ENCODE measurements around the gene KCNH3. TPM values are rescaled to one million over a fixed set of nuclear protein-coding genes. Genes with fewer than 3 reads are reported as not detected.
"Not testable (repeated sequence)": the region's sequence is repeated elsewhere in the genome, so short reads cannot be mapped to it uniquely, and the experiment has no call there.

Gene KCNH3, protein sequence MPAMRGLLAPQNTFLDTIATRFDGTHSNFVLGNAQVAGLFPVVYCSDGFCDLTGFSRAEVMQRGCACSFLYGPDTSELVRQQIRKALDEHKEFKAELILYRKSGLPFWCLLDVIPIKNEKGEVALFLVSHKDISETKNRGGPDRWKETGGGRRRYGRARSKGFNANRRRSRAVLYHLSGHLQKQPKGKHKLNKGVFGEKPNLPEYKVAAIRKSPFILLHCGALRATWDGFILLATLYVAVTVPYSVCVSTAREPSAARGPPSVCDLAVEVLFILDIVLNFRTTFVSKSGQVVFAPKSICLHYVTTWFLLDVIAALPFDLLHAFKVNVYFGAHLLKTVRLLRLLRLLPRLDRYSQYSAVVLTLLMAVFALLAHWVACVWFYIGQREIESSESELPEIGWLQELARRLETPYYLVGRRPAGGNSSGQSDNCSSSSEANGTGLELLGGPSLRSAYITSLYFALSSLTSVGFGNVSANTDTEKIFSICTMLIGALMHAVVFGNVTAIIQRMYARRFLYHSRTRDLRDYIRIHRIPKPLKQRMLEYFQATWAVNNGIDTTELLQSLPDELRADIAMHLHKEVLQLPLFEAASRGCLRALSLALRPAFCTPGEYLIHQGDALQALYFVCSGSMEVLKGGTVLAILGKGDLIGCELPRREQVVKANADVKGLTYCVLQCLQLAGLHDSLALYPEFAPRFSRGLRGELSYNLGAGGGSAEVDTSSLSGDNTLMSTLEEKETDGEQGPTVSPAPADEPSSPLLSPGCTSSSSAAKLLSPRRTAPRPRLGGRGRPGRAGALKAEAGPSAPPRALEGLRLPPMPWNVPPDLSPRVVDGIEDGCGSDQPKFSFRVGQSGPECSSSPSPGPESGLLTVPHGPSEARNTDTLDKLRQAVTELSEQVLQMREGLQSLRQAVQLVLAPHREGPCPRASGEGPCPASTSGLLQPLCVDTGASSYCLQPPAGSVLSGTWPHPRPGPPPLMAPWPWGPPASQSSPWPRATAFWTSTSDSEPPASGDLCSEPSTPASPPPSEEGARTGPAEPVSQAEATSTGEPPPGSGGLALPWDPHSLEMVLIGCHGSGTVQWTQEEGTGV
- total RNA-seq (2014; rRNA removed; shearing (Covaris generic); ENCODE audit: low replicate concordance) = not detected in 2 replicates

DNA sequence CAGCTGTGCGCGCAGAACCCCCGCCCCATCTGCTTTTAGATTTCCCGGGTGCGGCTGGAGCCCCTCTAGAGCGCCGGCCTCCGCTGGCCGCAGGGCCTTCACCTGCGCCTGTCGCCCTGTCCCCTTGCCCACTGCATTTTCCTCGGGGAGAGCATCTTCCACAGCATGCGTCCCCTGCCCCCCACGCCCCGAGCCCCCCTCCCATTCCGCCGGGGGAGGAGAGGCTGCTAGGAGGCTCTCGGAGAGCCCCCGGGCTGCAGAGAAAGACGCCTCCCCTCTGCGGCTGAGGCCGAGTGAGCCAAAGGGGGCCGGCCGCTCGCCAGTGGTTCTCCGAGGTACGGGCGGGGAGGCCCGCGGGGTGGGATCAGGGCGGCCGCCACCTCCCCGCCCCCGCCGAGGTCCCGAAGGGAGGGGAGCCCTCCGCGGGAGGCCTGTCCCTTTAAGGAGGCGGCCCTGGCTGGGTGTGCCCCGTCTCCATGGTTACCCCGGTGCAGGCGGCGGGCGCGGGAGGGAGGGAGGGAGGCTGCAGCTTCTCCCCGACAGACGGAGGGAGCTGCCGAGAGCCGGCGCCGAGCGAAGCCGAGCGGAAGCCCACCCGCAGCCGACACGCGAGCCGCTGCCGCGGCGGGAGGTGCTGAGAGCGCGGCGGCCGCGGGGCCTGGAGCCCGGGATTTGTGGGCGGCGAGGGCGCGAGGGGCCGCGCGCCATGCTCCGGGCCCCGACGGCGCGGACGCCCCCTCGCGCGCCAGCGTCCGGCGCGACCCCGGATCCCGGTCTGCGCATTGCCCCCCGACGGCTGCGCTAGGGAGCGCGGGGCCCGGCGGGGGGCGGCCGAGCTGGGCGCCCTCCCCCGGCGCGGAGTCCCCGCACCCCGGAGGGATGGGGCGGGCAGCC is at the start of gene KCNH3:
Gene KCNH3 (plus strand): TSS at position 521 of the 894 bp plus-strand sequence. CDS start 387 bp downstream, outside the sequence.
- Histone ChIP-seq H3K36me3 (no peaks in the 10 kb centered on the region), H3K4me3 (peak within 1 kb of the TSS; percentile 35), H3K27me3 (peaks cover 13% of the 10 kb centered on the region), H3K9me3 (no peaks in the 10 kb centered on the region)
- peak; percentile 72 for DNase-seq

DNA sequence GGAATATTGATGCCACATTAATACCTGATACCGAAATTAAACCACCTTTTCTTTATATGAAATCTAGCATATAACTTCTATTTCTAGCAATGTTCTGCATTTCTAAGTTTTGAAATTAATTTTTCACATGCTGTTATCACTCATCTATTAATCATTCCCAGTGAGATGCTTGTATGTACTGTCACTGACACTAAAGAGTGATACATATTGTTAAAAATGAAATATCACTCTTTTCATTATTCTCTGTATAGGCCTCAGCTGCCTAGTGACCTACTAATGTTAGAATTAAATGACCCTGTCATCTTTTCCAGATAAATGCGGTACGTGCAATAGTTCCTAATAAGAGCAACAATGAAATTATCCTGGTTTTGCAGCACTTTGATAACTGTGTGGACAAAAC is 49.7 kb upstream of the KCNH3 start:
- H3K9me3 ChIP-seq = no peaks in the 10 kb centered on the region
- DNase-seq = no peak
- peaks cover 2% of the 10 kb centered on the region; the same call in 1 of the 2 replicates for H3K36me3 ChIP-seq
- no peak overlapping the region for H3K4me3 ChIP-seq
- H3K27me3 ChIP-seq = no peaks in the 10 kb centered on the region

DNA sequence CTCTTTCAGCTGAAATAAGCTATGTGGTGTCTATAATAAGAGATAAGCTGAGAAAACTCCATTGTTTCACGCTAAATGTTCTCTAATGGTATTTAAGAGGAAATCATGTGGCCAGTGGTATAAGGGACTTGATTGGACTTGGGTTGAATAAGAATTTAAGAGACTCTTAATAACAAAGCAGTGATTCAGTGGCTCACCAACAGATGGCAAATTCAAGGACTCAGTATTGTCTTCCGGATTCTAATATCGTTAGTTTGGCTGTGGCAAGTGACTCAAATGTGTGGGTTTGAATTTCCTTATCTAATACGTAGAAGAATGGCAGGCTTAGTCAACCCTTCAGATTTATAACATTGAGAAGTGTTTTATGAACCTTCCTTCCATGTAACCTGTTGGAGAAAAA is 49.1 kb upstream of the KCNH3 start:
- no peaks in the 10 kb centered on the region for H3K27me3 ChIP-seq
- no peaks in the 10 kb centered on the region for H3K9me3 ChIP-seq
- DNase-seq = no peak
- peaks cover 2% of the 10 kb centered on the region; the same call in 1 of the 2 replicates for H3K36me3 ChIP-seq
- H3K4me3 ChIP-seq = no peak overlapping the region

DNA sequence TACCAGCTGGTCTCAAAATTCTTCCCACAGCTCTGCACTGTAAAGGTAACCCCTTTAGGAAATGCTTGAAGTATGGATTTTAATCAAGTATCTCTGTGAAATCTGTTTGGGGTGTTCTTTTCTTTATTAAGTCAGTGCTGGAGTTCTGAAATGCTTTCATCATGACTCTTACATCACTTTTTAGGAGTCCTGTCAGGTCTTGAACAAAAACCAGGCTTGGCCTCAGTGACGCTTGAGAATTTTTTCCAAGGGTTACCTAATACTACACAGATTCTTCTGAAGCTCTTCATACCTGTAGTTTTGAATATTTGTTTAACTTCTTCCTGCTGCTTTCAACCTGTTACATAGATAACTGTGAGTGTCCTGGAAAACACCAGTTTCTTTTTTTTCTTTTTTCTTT is 47.0 kb upstream of the KCNH3 start:
- no peak for DNase-seq
- no peaks in the 10 kb centered on the region for H3K27me3 ChIP-seq

DNA sequence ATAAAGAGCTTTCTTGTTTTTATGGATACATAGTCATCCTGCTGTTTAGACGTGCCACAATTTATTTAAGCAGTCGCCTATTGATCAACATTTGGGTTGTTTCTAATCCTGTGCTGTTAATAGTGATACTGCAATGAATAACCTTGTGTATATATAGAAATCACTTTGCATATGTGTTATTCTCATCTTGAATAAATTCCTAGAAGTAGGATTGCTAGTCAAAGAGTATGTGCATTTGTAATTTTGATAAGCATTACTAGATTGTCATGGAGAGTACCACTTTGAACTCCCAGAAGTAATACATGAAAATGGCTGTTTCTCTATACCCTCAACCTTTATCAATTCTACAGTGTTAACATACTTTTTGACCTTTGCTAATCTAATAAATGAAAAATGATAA is 44.9 kb upstream of the KCNH3 start:
- no peaks in the 10 kb centered on the region for H3K9me3 ChIP-seq
- H3K36me3 ChIP-seq = peaks cover 4% of the 10 kb centered on the region; the same call in 1 of the 2 replicates
- DNase-seq = no peak
- H3K4me3 ChIP-seq = no peak overlapping the region
- no peaks in the 10 kb centered on the region for H3K27me3 ChIP-seq

More for the DNA sequence above, 47.0 kb upstream of the KCNH3 start:
- no peak overlapping the region for H3K4me3 ChIP-seq
- no peaks in the 10 kb centered on the region for H3K9me3 ChIP-seq
- H3K36me3 ChIP-seq = peaks cover 6% of the 10 kb centered on the region; the same call in 1 of the 2 replicates

DNA sequence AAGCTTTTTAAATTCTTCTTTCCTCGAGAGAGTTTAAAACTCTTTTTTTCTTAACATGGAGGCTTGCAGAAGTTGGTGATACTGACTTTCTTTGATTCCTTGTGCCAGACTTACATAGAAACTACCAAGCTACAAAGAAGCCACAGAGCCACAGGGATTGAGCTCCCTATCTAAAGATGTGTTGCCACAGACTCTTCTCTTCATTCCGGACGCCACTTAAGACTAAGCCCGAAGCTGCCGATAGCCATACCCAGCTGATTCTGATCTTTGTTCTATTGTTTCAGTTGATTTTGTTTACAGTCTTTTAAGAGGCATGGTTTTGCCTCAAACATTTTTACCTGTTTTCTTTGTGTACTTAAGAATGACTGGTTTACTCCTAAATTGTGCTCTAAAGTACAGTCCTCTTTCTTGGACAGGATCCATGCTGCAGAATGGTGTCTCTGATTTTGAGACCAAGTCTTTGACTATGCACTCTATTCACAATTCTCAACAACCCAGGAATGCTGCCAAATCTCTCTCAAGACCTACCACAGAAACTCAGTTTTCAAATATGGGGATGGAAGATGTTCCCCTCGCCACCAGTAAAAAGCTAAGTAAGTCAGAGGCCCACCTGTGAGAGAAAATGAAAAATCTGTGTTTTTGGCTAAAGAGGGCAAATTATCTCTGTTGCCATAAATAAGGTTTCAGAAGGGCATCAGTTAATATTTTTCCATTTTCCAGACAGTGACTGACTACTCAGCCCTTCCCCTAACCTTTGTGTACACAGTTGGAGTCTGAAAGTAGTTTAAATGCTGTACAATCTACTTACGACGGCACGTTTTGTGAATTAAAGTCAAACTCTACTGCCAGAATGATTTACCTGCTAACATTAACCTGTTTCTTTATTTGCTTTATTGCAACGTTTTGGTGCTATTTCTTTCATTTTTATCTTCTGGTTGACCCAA is 42.1 kb upstream of the KCNH3 start:
- Histone ChIP-seq H3K27me3 (no peaks in the 10 kb centered on the region), H3K9me3 (no peaks in the 10 kb centered on the region), H3K4me3 (no peak overlapping the region), H3K36me3 (peaks cover 14% of the 10 kb centered on the region; the same call in 1 of the 2 replicates)
- DNase-seq = no peak

DNA sequence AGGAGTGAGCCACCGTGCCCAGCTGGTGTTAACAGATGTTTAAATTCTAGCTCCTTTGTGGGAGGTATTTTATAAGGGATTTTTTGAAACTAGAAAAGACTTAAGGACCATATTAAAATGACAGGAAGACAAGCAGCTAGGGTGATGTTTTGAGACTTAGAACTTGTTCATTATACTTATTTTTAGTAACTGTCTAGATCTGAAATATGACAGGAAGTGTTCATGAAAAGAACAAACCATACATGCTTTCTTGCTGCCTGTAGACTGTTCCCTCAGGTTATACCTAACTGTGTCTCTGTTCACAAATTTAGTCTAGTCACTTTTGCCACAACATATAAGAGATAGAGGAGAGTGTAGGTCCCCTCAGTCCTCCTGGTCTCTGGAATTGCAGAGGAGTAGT is 36.9 kb upstream of the KCNH3 start:
- peaks cover 22% of the 10 kb centered on the region for H3K36me3 ChIP-seq
- no peaks in the 10 kb centered on the region for H3K27me3 ChIP-seq
- H3K9me3 ChIP-seq = no peaks in the 10 kb centered on the region
- DNase-seq = no peak
- no peak overlapping the region for H3K4me3 ChIP-seq

DNA sequence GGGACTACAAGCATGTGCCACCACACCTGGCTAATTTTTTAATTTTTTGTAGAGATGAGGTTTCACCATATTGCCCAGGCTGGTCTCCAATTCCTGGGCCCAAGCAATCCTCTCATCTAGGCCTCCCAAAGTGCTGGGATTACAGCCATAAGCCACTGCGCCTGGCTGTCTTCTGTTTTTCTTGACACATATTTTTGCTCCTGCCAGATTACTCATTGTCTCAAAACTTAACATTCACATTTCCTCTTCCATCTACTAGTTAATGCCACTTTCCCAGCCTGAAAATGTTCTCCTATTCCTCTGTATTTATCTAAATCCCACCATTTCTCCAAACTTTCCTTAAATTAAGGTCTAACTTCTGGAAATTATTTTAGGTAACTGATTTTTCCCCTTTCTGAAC is 36.2 kb upstream of the KCNH3 start:
- no peaks in the 10 kb centered on the region for H3K9me3 ChIP-seq
- DNase-seq = peak; percentile 50
- peaks cover 22% of the 10 kb centered on the region for H3K36me3 ChIP-seq
- H3K27me3 ChIP-seq = no peaks in the 10 kb centered on the region
- no peak overlapping the region for H3K4me3 ChIP-seq

DNA sequence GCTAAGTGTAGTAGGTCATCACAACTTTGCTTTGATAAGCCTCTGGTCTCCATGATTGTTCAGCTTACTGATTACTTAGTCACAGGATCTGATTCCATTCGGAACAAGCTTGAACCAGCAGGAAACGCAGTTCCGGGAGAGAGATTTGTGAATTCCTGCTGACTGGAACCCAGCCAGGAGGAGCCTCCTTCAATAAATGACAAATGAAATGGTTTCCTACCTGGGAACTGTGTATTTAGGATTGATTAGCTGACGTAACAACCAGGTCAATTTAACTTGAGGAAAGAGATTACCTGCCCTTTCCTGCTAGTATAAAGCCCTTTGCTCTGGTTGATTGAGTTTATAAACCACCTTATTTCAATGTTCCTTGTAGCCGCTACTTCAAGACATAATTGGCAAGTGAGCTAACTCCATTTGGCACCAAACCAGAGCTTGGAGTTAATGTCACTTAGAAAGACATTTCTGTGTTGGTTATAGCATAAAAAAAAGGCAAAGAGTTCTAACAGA is 35.1 kb upstream of the KCNH3 start:
- H3K27me3 ChIP-seq = no peaks in the 10 kb centered on the region
- H3K9me3 ChIP-seq = no peaks in the 10 kb centered on the region
- H3K36me3 ChIP-seq = peaks cover 22% of the 10 kb centered on the region
- DNase-seq = no peak
- no peak overlapping the region for H3K4me3 ChIP-seq

DNA sequence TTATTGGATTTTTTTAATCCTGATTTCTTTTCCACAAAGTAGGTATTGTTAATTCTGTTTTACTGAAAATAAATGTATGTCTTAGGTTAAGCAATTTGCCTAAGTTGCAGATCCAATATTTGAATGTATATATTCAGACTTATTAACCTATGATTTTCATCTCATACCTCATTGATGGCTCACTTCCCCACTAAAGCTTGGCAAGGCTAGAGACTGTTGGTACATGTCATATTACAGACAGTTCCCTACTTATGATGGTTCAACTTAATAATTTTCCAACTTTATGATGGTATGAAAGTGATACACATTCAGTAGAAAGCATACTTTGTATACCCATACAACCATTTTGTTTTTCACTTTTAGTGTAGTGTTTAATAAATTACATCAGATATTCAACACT is 33.2 kb upstream of the KCNH3 start:
- H3K36me3 ChIP-seq = peaks cover 18% of the 10 kb centered on the region
- H3K27me3 ChIP-seq = no peaks in the 10 kb centered on the region
- no peaks in the 10 kb centered on the region for H3K9me3 ChIP-seq
- DNase-seq = peak; percentile 18
- H3K4me3 ChIP-seq = no peak overlapping the region

DNA sequence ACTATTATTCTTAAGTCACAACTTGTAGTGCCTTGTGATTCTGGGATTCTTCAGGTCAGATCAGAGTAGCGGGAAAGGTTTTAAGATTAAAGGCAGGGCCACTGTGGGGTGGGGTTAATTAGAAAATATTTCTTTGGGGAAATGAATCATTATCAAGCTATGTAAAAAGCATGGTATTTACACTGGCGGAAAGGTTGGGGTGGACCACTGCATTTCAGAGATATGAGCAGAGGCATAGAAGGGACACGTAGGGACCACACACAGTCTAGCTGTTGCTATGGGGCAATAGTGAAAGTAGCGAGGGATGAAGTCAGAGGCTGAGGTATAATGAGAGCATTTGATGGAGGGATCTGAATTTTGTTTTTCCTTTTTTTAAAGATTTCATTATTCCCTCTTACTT is 31.7 kb upstream of the KCNH3 start:
- Histone ChIP-seq H3K4me3 (no peak overlapping the region), H3K9me3 (no peaks in the 10 kb centered on the region), H3K36me3 (peaks cover 12% of the 10 kb centered on the region), H3K27me3 (no peaks in the 10 kb centered on the region)
- no peak for DNase-seq

DNA sequence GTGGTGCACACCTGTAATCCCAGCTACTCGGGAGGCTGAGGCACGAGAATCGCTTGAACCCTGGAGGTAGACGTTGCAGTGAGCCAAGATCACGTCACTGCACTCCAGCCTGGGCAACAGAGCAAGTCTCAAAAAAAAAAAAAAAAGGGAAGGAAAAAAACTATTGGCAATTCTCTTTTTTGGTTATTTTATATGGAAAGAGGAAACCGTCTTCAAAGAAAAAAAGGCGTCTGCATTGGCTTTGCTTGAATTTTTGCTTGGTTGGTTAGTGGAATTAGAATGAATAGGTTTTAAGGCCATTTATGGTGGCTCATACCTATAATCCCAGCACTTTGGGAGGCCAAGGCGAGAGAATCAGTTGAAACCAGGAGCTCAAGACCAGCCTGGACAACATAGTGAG is 29.1 kb upstream of the KCNH3 start:
- not testable (repeated sequence) for H3K27me3 ChIP-seq, H3K9me3 ChIP-seq, H3K36me3 ChIP-seq

DNA sequence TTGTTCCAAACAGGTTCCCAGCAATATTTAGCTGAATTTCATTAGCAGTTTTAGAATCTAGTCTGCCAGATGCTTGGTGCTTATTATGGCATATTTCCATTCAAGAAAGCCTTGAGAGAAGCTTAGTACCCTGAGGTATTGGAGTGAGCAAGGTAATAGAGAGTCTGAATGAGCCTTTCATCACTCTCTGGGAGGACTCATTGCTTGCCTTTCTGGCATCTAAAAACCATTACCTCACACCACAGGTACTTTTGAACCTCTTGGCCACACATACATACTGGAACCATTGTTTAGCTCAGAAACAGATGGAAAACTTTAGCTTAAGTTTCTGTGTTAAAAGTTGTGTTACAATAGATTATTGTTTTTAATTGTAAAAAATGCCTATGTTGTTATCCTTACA is 27.4 kb upstream of the KCNH3 start:
- Histone ChIP-seq H3K36me3 (no peaks in the 10 kb centered on the region; the same call in 1 of the 2 replicates), H3K4me3 (no peak overlapping the region), H3K9me3 (no peaks in the 10 kb centered on the region), H3K27me3 (no peaks in the 10 kb centered on the region)
- DNase-seq = no peak

More for the DNA sequence above, 29.1 kb upstream of the KCNH3 start:
- DNase-seq, H3K4me3 ChIP-seq: not testable (repeated sequence)

DNA sequence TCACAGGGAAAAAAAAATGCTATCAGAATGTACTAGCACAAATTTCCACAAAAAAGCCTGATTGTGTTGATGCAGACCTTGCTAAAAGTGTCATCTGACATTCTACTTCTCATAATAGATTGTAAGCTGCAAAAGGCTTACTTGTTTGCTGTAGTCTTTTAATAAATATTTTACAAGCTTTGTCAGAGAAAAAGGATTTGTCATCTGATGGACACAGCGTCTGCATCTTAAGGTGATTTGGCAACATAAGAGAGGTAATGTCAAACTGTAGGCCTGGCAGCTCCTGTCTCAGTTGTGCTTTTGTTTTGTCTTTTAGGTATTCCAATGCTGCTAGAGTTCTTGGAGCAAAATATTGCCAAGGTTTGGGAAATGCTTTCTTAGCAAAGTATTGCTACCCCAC is 26.3 kb upstream of the KCNH3 start:
- no peak overlapping the region for H3K4me3 ChIP-seq
- H3K36me3 ChIP-seq = no peaks in the 10 kb centered on the region
- H3K27me3 ChIP-seq = no peaks in the 10 kb centered on the region
- H3K9me3 ChIP-seq = no peaks in the 10 kb centered on the region
- no peak for DNase-seq

DNA sequence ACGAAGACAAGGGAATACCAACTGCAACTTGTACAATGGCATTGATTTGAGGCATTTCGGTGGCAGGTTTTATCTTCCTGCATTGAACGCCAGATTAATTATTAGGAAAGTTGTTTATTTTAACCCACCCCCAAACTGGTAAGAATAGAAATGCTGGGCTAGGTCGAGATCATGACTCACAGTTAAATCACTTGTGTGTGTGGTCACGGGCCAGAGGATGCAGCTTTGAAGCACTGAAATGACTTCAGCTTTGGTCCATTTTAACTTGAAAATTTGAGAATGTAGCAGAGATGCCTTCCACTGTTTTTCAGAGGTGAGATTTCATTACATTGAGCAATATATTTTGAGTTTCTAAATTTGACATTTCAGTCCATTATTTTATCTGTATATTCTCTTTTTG is 23.6 kb upstream of the KCNH3 start:
- no peaks in the 10 kb centered on the region for H3K36me3 ChIP-seq
- DNase-seq = peak; percentile 68
- H3K27me3 ChIP-seq = no peaks in the 10 kb centered on the region
- H3K9me3 ChIP-seq = no peaks in the 10 kb centered on the region
- H3K4me3 ChIP-seq = no peak overlapping the region
